Right lobe of liver (tissue), 6 donors: Measurements from ENCODE around the gene FMNL2. TPM values are rescaled to one million over a fixed set of nuclear protein-coding genes. Genes with fewer than 3 reads are reported as not detected.
A peak's percentile ranks its signal among the peaks of the same experiment; 100 is the strongest.

Source experiments
- ATAC-seq, 4 donors: fragments of 200-7000 bp; cut with Tn5 transposase; one replicate each; pipeline ENCODE4 v1.9.1; 2020; ENCODE audit warnings: mild to moderate bottlenecking in 4 of 4, moderate library complexity in 4 of 4
- DNase-seq, 3 donors: peaks; one replicate each; pipeline ENCODE4 v3.0.0-alpha.2; 2020
- H3K27ac ChIP-seq, 3 donors: fragments of 200-600 bp; one replicate each; pipeline ENCODE4 v1.8.0; 2022
- H3K27me3 ChIP-seq, 2 donors: fragments of 200-600 bp; one replicate each; pipeline ENCODE4 v1.8.0; 2022
- H3K36me3 ChIP-seq, 4 donors: fragments of 200-600 bp; sonication (generic) in 1 of 4; one replicate each; pipeline versions ENCODE4 v1.5.1 to v1.8.0; 2017 to 2022; ENCODE audit warnings: control low read depth in 1 of 4
- H3K4me1 ChIP-seq, 4 donors: fragments of 200-600 bp; sonication (generic) in 1 of 4; one replicate each; pipeline versions ENCODE4 v1.5.1 to v1.8.0; 2017 to 2022; ENCODE audit warnings: control low read depth in 1 of 4
- H3K4me3 ChIP-seq, 3 donors: fragments of 200-600 bp; one replicate each; pipeline ENCODE4 v1.8.0; 2022
- H3K9me3 ChIP-seq, 4 donors: fragments of 200-600 bp; sonication (generic) in 1 of 4; one replicate each; pipeline versions ENCODE4 v1.5.1 to v1.8.0; 2017 to 2022; ENCODE audit warnings: control low read depth in 1 of 4
- CTCF ChIP-seq, 4 donors: fragments of 200-600 bp in 3 of 4; fragments of 450-650 bp in 1 of 4; IDR thresholded peaks; one replicate each; pipeline versions ENCODE4 v1.5.1 to v1.8.0; 2016 to 2022; ENCODE audit warnings: antibody characterized with exemption in 4 of 4, mild to moderate bottlenecking in 2 of 4
- POLR2A ChIP-seq: fragments of 450-650 bp; IDR thresholded peaks from one replicate; pipeline ENCODE4 v1.6.1; 2017; ENCODE audit warnings: antibody characterized with exemption, mild to moderate bottlenecking
- WGBS: methylation state at CpG from one replicate; pipeline ENCODE4 v1.1.6; 2018; ENCODE audit warnings: low coverage, low lambda C conversion rate; ENCODE audit not compliant: insufficient coverage; ENCODE audit errors: missing lambda C conversion rate; 5-methylcytosine and 5-hydroxymethylcytosine counted together
- intact Hi-C, 2 donors: fragments of 100-400 bp; cut with DNase I; formaldehyde crosslinking; loops; one replicate each; pipeline versions ENCODE4 v1.11.2 to v1.14.1; 2022
- total RNA-seq, 6 experiments: library from RNA; depleted of rRNA in 2 of 6; stranded (reverse); fragments of >200 nt in 2 of 6; fragmentation: NEBNext Ultra II Directional in 3 of 6; extraction: Animal tissue kit (Norgen Biotek cat#: 25700) in 3 of 6; gene quantifications; one replicate each; pipeline versions ENCODE4 v1.1.0 to v1.2.4, GENCODE V29; 2016 to 2023
- donor health status: DM: no; HTN: yes; CAD: no.
- donor health status: DM: no; HTN: no; CAD: no.
- donor health status: DM: no; HTN: no; CAD: no.
- donor health status: DM: no; HTN: yes; CAD: no.
- donor health status: DM: no; HTN: yes; CAD: no.

FMNL2 gene
- total RNA-seq, 6 experiments from 2014 or later = 3.5 to 12.1 (median 7.1) TPM

GRCh38 chr2:152408254-152408653 lies 73.3 kb downstream of the FMNL2 start:
- Histone ChIP-seq H3K9me3 (no peaks in the 10 kb centered on the region), H3K4me1 (peaks cover 0 to 10% (median 2%) of the 10 kb centered on the region in 4 donors), H3K36me3 (no peaks in the 10 kb centered on the region), H3K27me3 (no peaks in the 10 kb centered on the region), H3K4me3 (no peak overlapping the region), H3K27ac (no peak overlapping the region)
- no peak for ATAC-seq
- TF ChIP-seq POLR2A = no peak
- no peak for TF ChIP-seq CTCF (IDR thresholded peaks at IDR 0.05)
- no peak for DNase-seq
- 92% methylated on average over 3 of the region's 3 CpGs for WGBS
- intact Hi-C loops = no loop called here

- 86% methylated on average over 6 of the region's 6 CpGs for WGBS
- Histone ChIP-seq H3K27ac (peak overlapping the region in 1 of 3 donors; percentile 24), H3K9me3 (no peaks in the 10 kb centered on the region), H3K4me1 (peaks cover 0 to 10% (median 2%) of the 10 kb centered on the region in 4 donors), H3K4me3 (no peak overlapping the region), H3K27me3 (no peaks in the 10 kb centered on the region), H3K36me3 (no peaks in the 10 kb centered on the region)
- TF ChIP-seq POLR2A (no peak), CTCF (IDR thresholded peaks at IDR 0.05) (no peak)
- ATAC-seq (no peak), DNase-seq (no peak)
- intact Hi-C loops = no loop called here
These were observed 74.6 kb downstream of the FMNL2 start for GRCh38 chr2:152409386-152410164.

- intact Hi-C loops = no loop called here
- TF ChIP-seq POLR2A (no peak), CTCF (IDR thresholded peaks at IDR 0.05) (no peak)
- Histone ChIP-seq H3K36me3 (no peaks in the 10 kb centered on the region), H3K27me3 (no peaks in the 10 kb centered on the region), H3K27ac (no peak overlapping the region), H3K9me3 (no peaks in the 10 kb centered on the region), H3K4me3 (no peak overlapping the region), H3K4me1 (peaks cover 0 to 10% (median 0%) of the 10 kb centered on the region in 4 donors)
- ATAC-seq = peak in 3 of 4 donors; percentile 17 to 73 (median 33)
- DNase-seq = no peak
- 33% methylated on average over 2 of the region's 2 CpGs for WGBS
These were observed 75.2 kb downstream of the FMNL2 start for GRCh38 chr2:152410165-152410597.

DNA sequence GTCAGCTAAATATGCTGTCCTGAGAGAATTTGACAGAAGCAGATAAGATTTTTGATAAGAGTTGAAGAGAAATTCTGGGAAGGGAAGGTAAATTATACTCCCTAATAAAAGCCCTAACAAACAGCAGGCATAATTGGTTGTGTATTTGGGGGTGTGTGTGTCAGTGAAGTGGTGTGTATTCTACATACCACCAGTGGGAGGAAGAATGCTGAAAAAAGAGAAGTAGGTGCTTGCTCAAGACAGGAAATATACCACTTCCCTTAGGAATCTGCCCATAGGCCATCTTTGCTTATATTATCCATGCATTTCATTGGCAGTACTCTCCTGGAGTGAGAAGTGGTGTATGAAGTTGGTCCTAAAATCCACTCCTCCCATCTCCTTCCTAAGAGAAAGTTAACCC lies 76.2 kb downstream of the FMNL2 start:
- TF ChIP-seq POLR2A = no peak
- no peak for TF ChIP-seq CTCF (IDR thresholded peaks at IDR 0.05)
- intact Hi-C loops = no loop called here
- H3K27ac ChIP-seq = no peak overlapping the region
- DNase-seq (no peak), ATAC-seq (peak in 2 of 4 donors; percentile 23 to 39)
- peaks cover 0 to 7% (median 0%) of the 10 kb centered on the region in 4 donors for H3K4me1 ChIP-seq
- H3K4me3 ChIP-seq = no peak overlapping the region
- H3K36me3 ChIP-seq = no peaks in the 10 kb centered on the region
- H3K9me3 ChIP-seq = no peaks in the 10 kb centered on the region
- H3K27me3 ChIP-seq = no peaks in the 10 kb centered on the region
